H1 (cell line): ENCODE measurements around the gene BAAT. TPM values are rescaled to one million over a fixed set of nuclear protein-coding genes. Genes with fewer than 3 reads are reported as not detected.

ENCODE experiments used
- PHF8 ChIP-seq: fragments of 200-600 bp; sonication (generic); conservative IDR thresholded peaks from 2 replicates; pipeline ENCODE4 v1.7.1; 2012; ENCODE audit warnings: low read depth, mild to moderate bottlenecking, inconsistent platforms, low read length, moderate library complexity
- RXRA ChIP-seq: IDR thresholded peaks from 2 replicates; pipeline ENCODE4 v1.6.1; 2011; ENCODE audit warnings: low read depth, mild to moderate bottlenecking, low read length, moderate library complexity; ENCODE audit not compliant: insufficient read depth
- SP1 ChIP-seq: IDR thresholded peaks from 2 replicates; pipeline ENCODE4 v1.6.1; 2011; ENCODE audit warnings: low read depth, low read length
- SP4 ChIP-seq: IDR thresholded peaks from 2 replicates; pipeline ENCODE4 v1.6.1; 2012; ENCODE audit warnings: low read length, inconsistent platforms
- SUZ12 ChIP-seq: fragments of 200-600 bp; sonication (generic); IDR thresholded peaks from 2 replicates; pipeline ENCODE4 v1.6.1; 2012; ENCODE audit warnings: mild to moderate bottlenecking, inconsistent platforms, low read length, moderate library complexity, mixed read lengths
- polyA plus RNA-seq, 7 experiments: library from polyadenylated mRNA; depleted of rRNA in 3 of 7; stranded (reverse) in 5 of 7; unstranded in 2 of 7; fragments of >200 nt in 5 of 7; fragments of 200-250 nt in 2 of 7; gene quantifications; 1 replicate in 5 of 7; 2 replicates in 1 of 7; 4 replicates in 1 of 7; pipeline versions ENCODE4 v1.2.1 to v1.2.3, GENCODE V29; 2011 to 2013; ENCODE audit warnings: missing spikeins in 2 of 7, mixed read lengths in 2 of 7
- total RNA-seq: library from RNA; stranded (reverse); fragmentation: NEBNext Ultra II Directional; extraction: Animal tissue kit (Norgen Biotek cat#: 25700); gene quantifications from 2 replicates; pipeline ENCODE4 v1.2.1, GENCODE V29; 2021
- TF ChIP-seq, protein P1 (sequence below): fragments of 300-600 bp; sonication (generic); IDR thresholded peaks from 2 replicates; pipeline ENCODE4 v1.7.1; 2012; ENCODE audit warnings: low read length, moderate library complexity, mild to moderate bottlenecking, inconsistent platforms; ENCODE audit not compliant: insufficient replicate concordance
- TF ChIP-seq, protein P2 (sequence below): IDR thresholded peaks from 2 replicates; pipeline ENCODE4 v1.6.1; 2011; ENCODE audit warnings: low read length, improper control_type of control experiment

Gene BAAT
- total and polyA plus RNA-seq, 2 of the 8 experiments (the other 6 are each of a cell fraction or from before 2014, with no cell fraction given): 0.09 to 0.17 TPM

DNA sequence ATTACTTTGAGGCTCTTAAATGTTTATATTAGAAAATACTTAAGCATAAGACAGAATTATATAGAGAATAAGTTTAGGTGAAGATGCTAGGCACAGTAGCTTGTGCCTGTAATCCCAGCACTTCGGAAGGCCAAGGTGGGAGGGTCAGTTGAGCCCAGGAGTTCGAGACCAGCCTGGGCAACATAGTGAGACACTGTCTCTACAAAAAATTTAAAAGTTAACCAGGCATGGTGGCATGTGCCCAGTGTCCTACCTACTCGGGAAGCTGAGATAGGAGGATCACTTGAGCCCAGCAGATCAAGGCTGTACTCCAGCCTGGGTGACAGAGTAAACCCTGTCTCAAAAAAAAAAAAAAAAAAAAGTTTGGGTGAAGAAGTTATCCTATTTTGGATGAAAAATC lies 61.7 kb downstream of the BAAT start (continued):
- TF ChIP-seq, protein P1, sequence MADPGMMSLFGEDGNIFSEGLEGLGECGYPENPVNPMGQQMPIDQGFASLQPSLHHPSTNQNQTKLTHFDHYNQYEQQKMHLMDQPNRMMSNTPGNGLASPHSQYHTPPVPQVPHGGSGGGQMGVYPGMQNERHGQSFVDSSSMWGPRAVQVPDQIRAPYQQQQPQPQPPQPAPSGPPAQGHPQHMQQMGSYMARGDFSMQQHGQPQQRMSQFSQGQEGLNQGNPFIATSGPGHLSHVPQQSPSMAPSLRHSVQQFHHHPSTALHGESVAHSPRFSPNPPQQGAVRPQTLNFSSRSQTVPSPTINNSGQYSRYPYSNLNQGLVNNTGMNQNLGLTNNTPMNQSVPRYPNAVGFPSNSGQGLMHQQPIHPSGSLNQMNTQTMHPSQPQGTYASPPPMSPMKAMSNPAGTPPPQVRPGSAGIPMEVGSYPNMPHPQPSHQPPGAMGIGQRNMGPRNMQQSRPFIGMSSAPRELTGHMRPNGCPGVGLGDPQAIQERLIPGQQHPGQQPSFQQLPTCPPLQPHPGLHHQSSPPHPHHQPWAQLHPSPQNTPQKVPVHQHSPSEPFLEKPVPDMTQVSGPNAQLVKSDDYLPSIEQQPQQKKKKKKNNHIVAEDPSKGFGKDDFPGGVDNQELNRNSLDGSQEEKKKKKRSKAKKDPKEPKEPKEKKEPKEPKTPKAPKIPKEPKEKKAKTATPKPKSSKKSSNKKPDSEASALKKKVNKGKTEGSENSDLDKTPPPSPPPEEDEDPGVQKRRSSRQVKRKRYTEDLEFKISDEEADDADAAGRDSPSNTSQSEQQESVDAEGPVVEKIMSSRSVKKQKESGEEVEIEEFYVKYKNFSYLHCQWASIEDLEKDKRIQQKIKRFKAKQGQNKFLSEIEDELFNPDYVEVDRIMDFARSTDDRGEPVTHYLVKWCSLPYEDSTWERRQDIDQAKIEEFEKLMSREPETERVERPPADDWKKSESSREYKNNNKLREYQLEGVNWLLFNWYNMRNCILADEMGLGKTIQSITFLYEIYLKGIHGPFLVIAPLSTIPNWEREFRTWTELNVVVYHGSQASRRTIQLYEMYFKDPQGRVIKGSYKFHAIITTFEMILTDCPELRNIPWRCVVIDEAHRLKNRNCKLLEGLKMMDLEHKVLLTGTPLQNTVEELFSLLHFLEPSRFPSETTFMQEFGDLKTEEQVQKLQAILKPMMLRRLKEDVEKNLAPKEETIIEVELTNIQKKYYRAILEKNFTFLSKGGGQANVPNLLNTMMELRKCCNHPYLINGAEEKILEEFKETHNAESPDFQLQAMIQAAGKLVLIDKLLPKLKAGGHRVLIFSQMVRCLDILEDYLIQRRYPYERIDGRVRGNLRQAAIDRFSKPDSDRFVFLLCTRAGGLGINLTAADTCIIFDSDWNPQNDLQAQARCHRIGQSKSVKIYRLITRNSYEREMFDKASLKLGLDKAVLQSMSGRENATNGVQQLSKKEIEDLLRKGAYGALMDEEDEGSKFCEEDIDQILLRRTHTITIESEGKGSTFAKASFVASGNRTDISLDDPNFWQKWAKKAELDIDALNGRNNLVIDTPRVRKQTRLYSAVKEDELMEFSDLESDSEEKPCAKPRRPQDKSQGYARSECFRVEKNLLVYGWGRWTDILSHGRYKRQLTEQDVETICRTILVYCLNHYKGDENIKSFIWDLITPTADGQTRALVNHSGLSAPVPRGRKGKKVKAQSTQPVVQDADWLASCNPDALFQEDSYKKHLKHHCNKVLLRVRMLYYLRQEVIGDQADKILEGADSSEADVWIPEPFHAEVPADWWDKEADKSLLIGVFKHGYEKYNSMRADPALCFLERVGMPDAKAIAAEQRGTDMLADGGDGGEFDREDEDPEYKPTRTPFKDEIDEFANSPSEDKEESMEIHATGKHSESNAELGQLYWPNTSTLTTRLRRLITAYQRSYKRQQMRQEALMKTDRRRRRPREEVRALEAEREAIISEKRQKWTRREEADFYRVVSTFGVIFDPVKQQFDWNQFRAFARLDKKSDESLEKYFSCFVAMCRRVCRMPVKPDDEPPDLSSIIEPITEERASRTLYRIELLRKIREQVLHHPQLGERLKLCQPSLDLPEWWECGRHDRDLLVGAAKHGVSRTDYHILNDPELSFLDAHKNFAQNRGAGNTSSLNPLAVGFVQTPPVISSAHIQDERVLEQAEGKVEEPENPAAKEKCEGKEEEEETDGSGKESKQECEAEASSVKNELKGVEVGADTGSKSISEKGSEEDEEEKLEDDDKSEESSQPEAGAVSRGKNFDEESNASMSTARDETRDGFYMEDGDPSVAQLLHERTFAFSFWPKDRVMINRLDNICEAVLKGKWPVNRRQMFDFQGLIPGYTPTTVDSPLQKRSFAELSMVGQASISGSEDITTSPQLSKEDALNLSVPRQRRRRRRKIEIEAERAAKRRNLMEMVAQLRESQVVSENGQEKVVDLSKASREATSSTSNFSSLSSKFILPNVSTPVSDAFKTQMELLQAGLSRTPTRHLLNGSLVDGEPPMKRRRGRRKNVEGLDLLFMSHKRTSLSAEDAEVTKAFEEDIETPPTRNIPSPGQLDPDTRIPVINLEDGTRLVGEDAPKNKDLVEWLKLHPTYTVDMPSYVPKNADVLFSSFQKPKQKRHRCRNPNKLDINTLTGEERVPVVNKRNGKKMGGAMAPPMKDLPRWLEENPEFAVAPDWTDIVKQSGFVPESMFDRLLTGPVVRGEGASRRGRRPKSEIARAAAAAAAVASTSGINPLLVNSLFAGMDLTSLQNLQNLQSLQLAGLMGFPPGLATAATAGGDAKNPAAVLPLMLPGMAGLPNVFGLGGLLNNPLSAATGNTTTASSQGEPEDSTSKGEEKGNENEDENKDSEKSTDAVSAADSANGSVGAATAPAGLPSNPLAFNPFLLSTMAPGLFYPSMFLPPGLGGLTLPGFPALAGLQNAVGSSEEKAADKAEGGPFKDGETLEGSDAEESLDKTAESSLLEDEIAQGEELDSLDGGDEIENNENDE: no peak
- no peak for TF ChIP-seq RXRA
- TF ChIP-seq SP4: no peak
- TF ChIP-seq, protein P2, sequence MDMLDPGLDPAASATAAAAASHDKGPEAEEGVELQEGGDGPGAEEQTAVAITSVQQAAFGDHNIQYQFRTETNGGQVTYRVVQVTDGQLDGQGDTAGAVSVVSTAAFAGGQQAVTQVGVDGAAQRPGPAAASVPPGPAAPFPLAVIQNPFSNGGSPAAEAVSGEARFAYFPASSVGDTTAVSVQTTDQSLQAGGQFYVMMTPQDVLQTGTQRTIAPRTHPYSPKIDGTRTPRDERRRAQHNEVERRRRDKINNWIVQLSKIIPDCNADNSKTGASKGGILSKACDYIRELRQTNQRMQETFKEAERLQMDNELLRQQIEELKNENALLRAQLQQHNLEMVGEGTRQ: no peak
- no peak for TF ChIP-seq SUZ12
- no peak for TF ChIP-seq PHF8
- TF ChIP-seq SP1: no peak
